Gastrocnemius medialis (tissue), 4 donors: ENCODE data around the gene DMD. TPM values are rescaled to one million over a fixed set of nuclear protein-coding genes. Genes with fewer than 3 reads are reported as not detected.

Source experiments
- ATAC-seq, 2 donors: fragments of 150-250 bp; one replicate each; pipeline ENCODE4 v1.9.1; 2016
- DNase-seq, 2 donors: peaks; one replicate each; pipeline ENCODE4 v3.0.0-alpha.2; 2019
- H3K27ac ChIP-seq, 4 donors: fragments of 200-600 bp; sonication (generic); 1 replicate in 1 of 4; 2 replicates in 3 of 4; pipeline ENCODE4 v1.5.1; 2016 to 2018; ENCODE audit warnings: mild to moderate bottlenecking in 2 of 4, moderate library complexity in 1 of 4
- H3K27me3 ChIP-seq, 3 donors: fragments of 200-600 bp; sonication (generic) in 2 of 3; 1 replicate in 1 of 3; 2 replicates in 2 of 3; pipeline versions ENCODE4 v1.5.1 to v1.6.0; 2016 to 2019; ENCODE audit warnings: mild to moderate bottlenecking in 1 of 3, moderate library complexity in 1 of 3
- H3K36me3 ChIP-seq, 2 donors: fragments of 200-600 bp; sonication (generic) in 1 of 2; one replicate each; pipeline ENCODE4 v1.5.1; 2017 to 2018
- H3K4me1 ChIP-seq, 2 donors: fragments of 200-600 bp; sonication (generic) in 1 of 2; one replicate each; pipeline ENCODE4 v1.5.1; 2016 to 2017; ENCODE audit warnings: mild to moderate bottlenecking in 2 of 2
- H3K4me3 ChIP-seq, 4 donors: fragments of 200-600 bp; sonication (generic) in 3 of 4; 1 replicate in 1 of 4; 2 replicates in 3 of 4; pipeline ENCODE4 v1.5.1; 2016 to 2019; ENCODE audit warnings: mild to moderate bottlenecking in 2 of 4
- H3K9me3 ChIP-seq, 3 donors: fragments of 200-600 bp; sonication (generic) in 2 of 3; 1 replicate in 1 of 3; 2 replicates in 2 of 3; pipeline ENCODE4 v1.5.1; 2016 to 2019
- CTCF ChIP-seq, 5 experiments: fragments of 450-650 bp in 3 of 5; fragments of 200-600 bp in 2 of 5; sonication (generic) in 2 of 5; IDR thresholded peaks in 4 of 5; conservative IDR thresholded peaks in 1 of 5; 1 replicate in 4 of 5; 2 replicates in 1 of 5; pipeline ENCODE4 v1.5.1; 2016 to 2019; ENCODE audit warnings: antibody characterized with exemption in 5 of 5, mild to moderate bottlenecking in 3 of 5, moderate library complexity in 3 of 5
- POLR2A ChIP-seq, 2 donors: fragments of 450-650 bp; IDR thresholded peaks; one replicate each; pipeline ENCODE4 v1.6.1; 2017; ENCODE audit warnings: antibody characterized with exemption in 2 of 2, mild to moderate bottlenecking in 2 of 2, moderate library complexity in 2 of 2
- in situ Hi-C, 4 donors: fragments of 200-750 bp; cut with MboI; loops; one replicate each; pipeline versions ENCODE4 v1.15.0 to v1.8.0; 2017; ENCODE audit warnings: low sequenced_read_pairs in 4 of 4
- intact Hi-C: fragments of 100-400 bp; cut with DNase I; formaldehyde crosslinking; loops from one replicate; pipeline ENCODE4 v1.15.1; 2023; ENCODE audit warnings: low total_unique reads
- total RNA-seq, 4 donors: library from RNA; depleted of rRNA; stranded (reverse); fragments of >200 nt; gene quantifications; one replicate each; pipeline versions ENCODE4 v1.1.0 to v1.2.3, GENCODE V29; 2016

DMD gene
- total RNA-seq, 4 donors from 2014 or later = 53.5 to 201 (median 98.9) TPM

- ATAC-seq = no peak
- in situ Hi-C loops = no loop called here
- no peaks in the 10 kb centered on the region for H3K27me3 ChIP-seq
- no peaks in the 10 kb centered on the region for H3K4me1 ChIP-seq
- no peak for DNase-seq
- no peak overlapping the region for H3K4me3 ChIP-seq
- TF ChIP-seq CTCF (IDR thresholded peaks at IDR 0.05 in 4 of 5, conservative IDR thresholded peaks at IDR 0.05 in 1 of 5) (no peak), POLR2A (IDR thresholded peaks at IDR 0.05) (no peak)
- H3K36me3 ChIP-seq = no peaks in the 10 kb centered on the region
- intact Hi-C loops = no loop called here
- H3K27ac ChIP-seq = no peak overlapping the region
- peaks cover 0 to 4% (median 0%) of the 10 kb centered on the region in 3 donors for H3K9me3 ChIP-seq
Observed at GRCh38 chrX:31743004-31743403, 1468.3 kb downstream of the DMD start.

GRCh38 chrX:31717474-31717873 lies 1493.9 kb downstream of the DMD start:
- Histone ChIP-seq H3K4me3 (no peak overlapping the region), H3K27ac (no peak overlapping the region), H3K9me3 (no peaks in the 10 kb centered on the region), H3K36me3 (no peaks in the 10 kb centered on the region), H3K4me1 (no peaks in the 10 kb centered on the region), H3K27me3 (no peaks in the 10 kb centered on the region)
- in situ Hi-C loops = no loop called here
- DNase-seq (no peak), ATAC-seq (no peak)
- TF ChIP-seq POLR2A (IDR thresholded peaks at IDR 0.05) (no peak), CTCF (IDR thresholded peaks at IDR 0.05 in 4 of 5, conservative IDR thresholded peaks at IDR 0.05 in 1 of 5) (no peak)
- intact Hi-C loops = no loop called here

- no peaks in the 10 kb centered on the region for H3K9me3 ChIP-seq
- H3K4me3 ChIP-seq = no peak overlapping the region
- DNase-seq (no peak), ATAC-seq (no peak)
- H3K4me1 ChIP-seq = no peaks in the 10 kb centered on the region
- H3K36me3 ChIP-seq = no peaks in the 10 kb centered on the region
- intact Hi-C loops (no loop called here), in situ Hi-C loops (no loop called here)
- no peaks in the 10 kb centered on the region for H3K27me3 ChIP-seq
- H3K27ac ChIP-seq = no peak overlapping the region
- TF ChIP-seq POLR2A (IDR thresholded peaks at IDR 0.05) (no peak), CTCF (IDR thresholded peaks at IDR 0.05 in 4 of 5, conservative IDR thresholded peaks at IDR 0.05 in 1 of 5) (no peak)
Observed at GRCh38 chrX:31715675-31716074, 1495.7 kb downstream of the DMD start.

- Histone ChIP-seq H3K36me3 (no peaks in the 10 kb centered on the region), H3K4me3 (no peak overlapping the region), H3K4me1 (no peaks in the 10 kb centered on the region), H3K27me3 (no peaks in the 10 kb centered on the region), H3K27ac (no peak overlapping the region), H3K9me3 (no peaks in the 10 kb centered on the region)
- no peak for DNase-seq
- no peak for TF ChIP-seq POLR2A (IDR thresholded peaks at IDR 0.05)
- no peak for ATAC-seq
- in situ Hi-C loops (no loop called here), intact Hi-C loops (no loop called here)
Observed at GRCh38 chrX:31714797-31715196, 1496.6 kb downstream of the DMD start.

- DNase-seq = no peak
- H3K36me3 ChIP-seq = no peaks in the 10 kb centered on the region
- H3K4me3 ChIP-seq = no peak overlapping the region
- no peaks in the 10 kb centered on the region for H3K27me3 ChIP-seq
- H3K4me1 ChIP-seq = no peaks in the 10 kb centered on the region
- ATAC-seq = no peak
- no peaks in the 10 kb centered on the region for H3K9me3 ChIP-seq
- intact Hi-C loops = no loop called here
- in situ Hi-C loops = no loop called here
- TF ChIP-seq POLR2A (IDR thresholded peaks at IDR 0.05) (no peak), CTCF (IDR thresholded peaks at IDR 0.05 in 4 of 5, conservative IDR thresholded peaks at IDR 0.05 in 1 of 5) (no peak)
- no peak overlapping the region for H3K27ac ChIP-seq
Observed at GRCh38 chrX:31713120-31713519, 1498.2 kb downstream of the DMD start.
